GM23248 (cell line): ENCODE measurements around the gene SRSF7. TPM values are rescaled to one million over a fixed set of nuclear protein-coding genes. Genes with fewer than 3 reads are reported as not detected.

Source experiments
- DNase-seq: peaks from one replicate; pipeline ENCODE4 v3.0.0-alpha.2; 2015
- H2AFZ ChIP-seq: fragments of 200-600 bp; sonication (generic); 2 replicates; pipeline ENCODE4 v1.6.1; 2016; ENCODE audit warnings: antibody characterized with exemption
- H3F3A ChIP-seq: fragments of 200-600 bp; sonication (generic); 2 replicates; pipeline ENCODE4 v1.6.1; 2016; ENCODE audit warnings: mild to moderate bottlenecking, antibody characterized with exemption, mixed run types; ENCODE audit not compliant: insufficient read depth
- H3K27ac ChIP-seq: fragments of 200-600 bp; sonication (generic); 2 replicates; pipeline ENCODE4 v1.5.1; 2016; ENCODE audit warnings: mild to moderate bottlenecking
- H3K27me3 ChIP-seq: fragments of 200-600 bp; sonication (generic); replicated peaks from 2 replicates; pipeline ENCODE4 v1.6.1; 2016; ENCODE audit warnings: mild to moderate bottlenecking; ENCODE audit not compliant: insufficient read depth
- H3K36me3 ChIP-seq: fragments of 200-600 bp; sonication (generic); 2 replicates; pipeline ENCODE4 v1.6.1; 2016; ENCODE audit warnings: low read depth, mild to moderate bottlenecking
- H3K4me1 ChIP-seq: fragments of 200-600 bp; sonication (generic); 2 replicates; pipeline ENCODE4 v1.6.1; 2016; ENCODE audit warnings: mild to moderate bottlenecking; ENCODE audit not compliant: insufficient read depth
- H3K4me2 ChIP-seq: fragments of 200-600 bp; sonication (generic); one replicate; pipeline ENCODE4 v1.6.1; 2016; ENCODE audit warnings: mild to moderate bottlenecking; ENCODE audit not compliant: unreplicated experiment
- H3K4me3 ChIP-seq: fragments of 200-600 bp; sonication (generic); 2 replicates; pipeline ENCODE4 v1.5.1; 2016; ENCODE audit warnings: mild to moderate bottlenecking
- H3K79me2 ChIP-seq: fragments of 200-600 bp; sonication (generic); 2 replicates; pipeline ENCODE4 v1.6.1; 2016; ENCODE audit warnings: mild to moderate bottlenecking; ENCODE audit not compliant: insufficient read depth
- H3K9ac ChIP-seq: fragments of 200-600 bp; sonication (generic); 2 replicates; pipeline ENCODE4 v1.6.1; 2016; ENCODE audit warnings: mild to moderate bottlenecking
- H3K9me2 ChIP-seq: fragments of 200-600 bp; sonication (generic); 2 replicates; pipeline ENCODE4 v1.6.1; 2016; ENCODE audit warnings: mixed run types, mild to moderate bottlenecking, moderate library complexity; ENCODE audit not compliant: insufficient read depth
- H3K9me3 ChIP-seq: fragments of 200-600 bp; sonication (generic); one replicate; pipeline ENCODE4 v1.6.1; 2017; ENCODE audit warnings: low read depth
- H4K20me1 ChIP-seq: fragments of 200-600 bp; sonication (generic); 2 replicates; pipeline ENCODE4 v1.6.0; 2016; ENCODE audit not compliant: insufficient read depth
- EZH2 ChIP-seq: fragments of 200-600 bp; sonication (generic); IDR thresholded peaks from 2 replicates; pipeline ENCODE4 v1.6.1; 2018; ENCODE audit warnings: antibody characterized with exemption, mild to moderate bottlenecking; ENCODE audit not compliant: insufficient read depth, poor library complexity, severe bottlenecking
- EZH2phosphoT487 ChIP-seq: fragments of 200-600 bp; sonication (generic); IDR thresholded peaks from 2 replicates; pipeline ENCODE4 v1.6.1; 2018; ENCODE audit warnings: antibody characterized with exemption, moderate library complexity, mild to moderate bottlenecking, low read depth; ENCODE audit not compliant: insufficient read depth
- WGBS, 2 experiments: methylation state at CpG; one replicate each; pipeline ENCODE4 v1.1.6; 2015 to 2017; ENCODE audit warnings: low lambda C conversion rate in 2 of 2, low coverage in 1 of 2; ENCODE audit errors: missing lambda C conversion rate in 2 of 2; 5-methylcytosine and 5-hydroxymethylcytosine counted together
- in situ Hi-C: fragments of 300-500 bp; cut with MboI; formaldehyde crosslinking; loops from 2 replicates; pipeline ENCODE4 v1.15.0; 2020
- polyA plus RNA-seq: library from polyadenylated mRNA; unstranded; fragments of >200 nt; fragmentation: Nextera tagmentation; extraction: Ambion mirVana; gene quantifications from 2 replicates; pipeline ENCODE4 v1.2.1, GENCODE V29; 2016
- total RNA-seq: library from RNA; depleted of rRNA; stranded (reverse); fragments of >200 nt; shearing (Covaris generic); gene quantifications from 2 replicates; pipeline ENCODE4 v1.2.3, GENCODE V29; 2014

Gene SRSF7
- total and polyA plus RNA-seq, 2 experiments from 2014 or later = 86.5 to 156 TPM

DNA sequence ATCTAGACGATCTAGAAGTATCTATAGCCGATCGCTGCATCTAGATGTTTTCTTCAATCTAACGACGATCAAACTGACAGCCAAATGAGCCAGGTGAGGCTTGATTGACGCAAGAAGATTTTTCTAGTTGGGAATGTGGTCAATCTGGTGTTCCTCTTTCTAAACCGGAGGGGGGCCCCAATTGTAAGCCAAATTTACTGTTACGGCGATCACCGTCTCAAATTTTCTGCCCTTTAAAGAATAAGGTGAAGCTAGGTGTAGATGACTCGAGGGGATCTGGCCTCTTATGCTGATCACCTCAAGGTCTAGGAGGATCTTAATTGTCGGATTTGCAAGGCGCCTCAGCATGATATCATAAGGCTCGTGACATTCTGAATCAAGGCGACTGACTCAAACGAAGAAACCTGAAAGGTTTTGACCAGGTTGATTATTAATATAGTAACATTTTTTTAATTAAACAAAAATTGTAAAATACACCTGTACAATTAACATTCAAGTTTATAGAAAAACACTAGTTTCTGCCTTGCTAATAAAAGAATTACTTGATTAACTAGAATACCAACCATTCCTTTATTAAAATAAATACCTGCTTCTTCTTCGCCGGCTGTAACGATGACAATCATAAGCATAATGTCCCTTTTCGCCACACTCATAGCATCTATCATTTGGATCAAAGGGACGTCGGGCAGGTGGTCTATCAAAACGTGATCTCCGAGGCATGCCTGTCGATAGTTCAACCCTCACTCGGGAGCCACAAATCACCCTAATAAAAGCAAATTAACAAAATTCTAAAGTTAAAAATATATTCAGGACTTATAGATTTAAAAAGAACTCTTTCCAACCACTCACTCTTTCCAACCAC, 2.0 kb downstream of the SRSF7 start:
- Histone ChIP-seq H3K4me1 (peaks cover 9% of the 10 kb centered on the region), H3K9ac (peak overlapping the region; percentile 97), H3K9me3 (no peaks in the 10 kb centered on the region), H3K9me2 (no peaks in the 10 kb centered on the region), H3K4me3 (peak overlapping the region; percentile 86), H3K79me2 (peaks cover 68% of the 10 kb centered on the region), H3K27ac (0 out of 2 replicates have a peak overlapping the region, but pooled peaks have one; percentile 93), H4K20me1 (peaks cover 9% of the 10 kb centered on the region; the same call in 1 of the 2 replicates), H3F3A (peaks cover 46% of the 10 kb centered on the region), H3K36me3 (peaks cover 53% of the 10 kb centered on the region), H2AFZ (no peak overlapping the region), H3K27me3 (no peaks in the 10 kb centered on the region), H3K4me2 (peak overlapping the region; percentile 96)
- TF ChIP-seq EZH2 (no peak), EZH2phosphoT487 (no peak)
- in situ Hi-C loops = no loop called here
- 68 to 70% methylated on average over 26 of the region's 26 CpGs for WGBS, 2 experiments
- DNase-seq = peak; percentile 40

DNA sequence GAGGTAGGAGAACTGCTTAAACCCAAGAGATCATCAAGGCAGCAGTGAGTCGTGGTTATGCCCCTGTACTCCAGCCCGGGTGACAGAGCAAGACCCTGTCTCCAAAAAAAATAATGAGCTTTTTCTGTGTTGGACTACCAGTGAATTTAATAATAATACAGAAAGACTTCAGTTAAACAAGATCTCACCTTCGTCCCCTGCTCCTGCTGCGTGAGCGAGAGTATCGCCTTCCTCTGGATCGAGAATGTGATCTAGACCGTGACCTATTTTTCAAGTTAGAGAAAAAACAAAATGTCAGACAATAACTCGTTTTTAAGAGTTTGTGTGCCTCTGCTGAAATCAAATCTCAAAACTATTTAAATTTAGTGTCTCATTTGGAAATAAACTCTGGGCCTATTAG, 2.8 kb downstream of the SRSF7 start:
- Histone ChIP-seq H3K9me3 (no peaks in the 10 kb centered on the region), H3F3A (peaks cover 54% of the 10 kb centered on the region), H3K79me2 (peaks cover 76% of the 10 kb centered on the region), H3K9me2 (no peaks in the 10 kb centered on the region), H3K9ac (0 out of 2 replicates have a peak overlapping the region, but pooled peaks have one; percentile 97), H3K36me3 (peaks cover 60% of the 10 kb centered on the region), H3K4me1 (peaks cover 9% of the 10 kb centered on the region), H3K4me3 (no peak overlapping the region), H3K27ac (no peak overlapping the region), H4K20me1 (peaks cover 9% of the 10 kb centered on the region; the same call in 1 of the 2 replicates), H3K27me3 (no peaks in the 10 kb centered on the region), H3K4me2 (peak overlapping the region; percentile 96), H2AFZ (no peak overlapping the region)
- DNase-seq = no peak
- TF ChIP-seq EZH2 (no peak), EZH2phosphoT487 (no peak)
- WGBS, 2 experiments = 88 to 92% methylated on average over 9 of the region's 9 CpGs
- in situ Hi-C loops = no loop called here

DNA sequence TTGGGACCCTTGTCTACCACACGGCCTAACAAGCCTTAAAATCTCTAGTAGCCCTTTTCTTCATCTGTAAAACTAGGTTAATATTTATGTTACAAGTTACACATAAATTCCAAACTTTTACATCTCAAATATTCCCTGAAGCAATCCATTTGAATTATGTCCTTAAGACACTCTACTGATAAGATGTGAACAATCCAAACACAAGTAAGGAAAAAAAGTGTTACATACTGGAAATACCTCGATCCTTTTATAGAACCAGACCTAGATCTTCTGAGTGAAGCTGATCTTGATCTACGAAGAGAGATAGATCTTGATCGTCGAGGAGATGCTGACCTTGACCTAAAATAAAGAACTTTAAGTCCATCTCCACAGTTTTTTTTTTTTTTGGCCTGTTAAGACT, 3.3 kb downstream of the SRSF7 start:
- in situ Hi-C loops = no loop called here
- WGBS, 2 experiments = 91 to 92% methylated on average over 5 of the region's 5 CpGs
- H3K36me3 ChIP-seq = peaks cover 66% of the 10 kb centered on the region
- no peak overlapping the region for H2AFZ ChIP-seq
- peak overlapping the region; percentile 15; the same call in 1 of the 2 replicates for H3K9ac ChIP-seq
- H3K4me1 ChIP-seq = peaks cover 9% of the 10 kb centered on the region
- H3K4me3 ChIP-seq = no peak overlapping the region
- H4K20me1 ChIP-seq = peaks cover 9% of the 10 kb centered on the region; the same call in 1 of the 2 replicates
- H3K4me2 ChIP-seq = no peak overlapping the region
- H3K27me3 ChIP-seq = no peaks in the 10 kb centered on the region
- TF ChIP-seq EZH2 (no peak), EZH2phosphoT487 (no peak)
- H3K27ac ChIP-seq = no peak overlapping the region
- peaks cover 81% of the 10 kb centered on the region for H3K79me2 ChIP-seq
- no peaks in the 10 kb centered on the region for H3K9me2 ChIP-seq
- DNase-seq = no peak
- H3F3A ChIP-seq = peaks cover 60% of the 10 kb centered on the region
- H3K9me3 ChIP-seq = no peaks in the 10 kb centered on the region

DNA sequence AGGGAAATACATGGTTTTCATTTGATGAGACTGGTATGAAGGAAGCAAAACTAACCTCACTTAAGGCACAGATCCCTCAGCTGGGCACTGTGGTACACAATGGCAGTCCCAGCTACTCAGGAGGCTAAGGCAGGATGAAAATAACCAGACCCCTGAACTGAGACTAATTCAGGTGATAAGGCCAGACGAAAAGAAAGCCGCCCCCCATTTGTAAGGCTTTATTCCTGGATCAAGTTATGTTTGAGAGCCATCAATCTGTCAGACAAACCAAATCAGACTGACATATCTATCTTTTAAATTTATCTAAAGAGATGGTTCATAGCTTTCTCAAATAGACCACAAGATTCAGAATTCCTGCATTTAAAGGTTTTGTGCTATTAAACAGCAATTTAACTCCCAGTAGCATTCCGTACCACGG, 4.1 kb downstream of the SRSF7 start:
- H3K36me3 ChIP-seq = peaks cover 69% of the 10 kb centered on the region
- in situ Hi-C loops = no loop called here
- H3K4me2 ChIP-seq = no peak overlapping the region
- TF ChIP-seq EZH2 = no peak
- H4K20me1 ChIP-seq = peaks cover 9% of the 10 kb centered on the region; the same call in 1 of the 2 replicates
- H3K9me2 ChIP-seq = no peaks in the 10 kb centered on the region
- peaks cover 87% of the 10 kb centered on the region for H3K79me2 ChIP-seq
- no peaks in the 10 kb centered on the region for H3K27me3 ChIP-seq
- no peak overlapping the region for H2AFZ ChIP-seq
- DNase-seq = no peak
- H3K9ac ChIP-seq = peak overlapping the region; percentile 15; the same call in 1 of the 2 replicates
- no peak overlapping the region for H3K4me3 ChIP-seq
- H3F3A ChIP-seq = peaks cover 66% of the 10 kb centered on the region
- H3K4me1 ChIP-seq = peaks cover 9% of the 10 kb centered on the region
- no peaks in the 10 kb centered on the region for H3K9me3 ChIP-seq
- H3K27ac ChIP-seq = no peak overlapping the region
- WGBS, 2 experiments = 88 to 96% methylated on average over 4 of the region's 4 CpGs
